ENCODE data around the gene PDLIM4.

PDLIM4 gene

GRCh38 chr5:132309679-132310078, 52.2 kb downstream of the PDLIM4 start:
- DNase-seq = no peak
- Mint-ChIP-seq H3K36me3 (ENCODE audit: low read depth) (peaks cover 4% of the 10 kb centered on the region), H3K27ac (no peak overlapping the region), H3K4me3 (no peak overlapping the region), H3K9me3 (peaks cover 7% of the 10 kb centered on the region), H3K4me1 (no peaks in the 10 kb centered on the region), H3K27me3 (no peaks in the 10 kb centered on the region)
- ATAC-seq = no peak

GRCh38 chr5:132310141-132310834, 52.8 kb downstream of the PDLIM4 start:
- Mint-ChIP-seq H3K4me3 (no peak overlapping the region), H3K9me3 (peaks cover 2% of the 10 kb centered on the region), H3K4me1 (no peaks in the 10 kb centered on the region), H3K36me3 (ENCODE audit: low read depth) (peaks cover 1% of the 10 kb centered on the region), H3K27me3 (no peaks in the 10 kb centered on the region), H3K27ac (no peak overlapping the region)
- DNase-seq (no peak), ATAC-seq (no peak)

GRCh38 chr5:132313366-132313765, 55.9 kb downstream of the PDLIM4 start:
- DNase-seq (no peak), ATAC-seq (no peak)
- no peaks in the 10 kb centered on the region for H3K9me3 Mint-ChIP-seq
- no peaks in the 10 kb centered on the region for H3K36me3 Mint-ChIP-seq (ENCODE audit: low read depth)
- no peaks in the 10 kb centered on the region for H3K27me3 Mint-ChIP-seq
- no peaks in the 10 kb centered on the region for H3K4me1 Mint-ChIP-seq
- no peak overlapping the region for H3K4me3 Mint-ChIP-seq
- H3K27ac Mint-ChIP-seq = no peak overlapping the region

- ATAC-seq = no peak
- H3K9me3 Mint-ChIP-seq = no peaks in the 10 kb centered on the region
- H3K4me1 Mint-ChIP-seq = no peaks in the 10 kb centered on the region
- H3K27me3 Mint-ChIP-seq = no peaks in the 10 kb centered on the region
- no peak for DNase-seq
- no peak overlapping the region for H3K4me3 Mint-ChIP-seq
- no peak overlapping the region for H3K27ac Mint-ChIP-seq
- no peaks in the 10 kb centered on the region for H3K36me3 Mint-ChIP-seq (ENCODE audit: low read depth)
Measured at GRCh38 chr5:132313961-132314432, 56.5 kb downstream of the PDLIM4 start.

DNA sequence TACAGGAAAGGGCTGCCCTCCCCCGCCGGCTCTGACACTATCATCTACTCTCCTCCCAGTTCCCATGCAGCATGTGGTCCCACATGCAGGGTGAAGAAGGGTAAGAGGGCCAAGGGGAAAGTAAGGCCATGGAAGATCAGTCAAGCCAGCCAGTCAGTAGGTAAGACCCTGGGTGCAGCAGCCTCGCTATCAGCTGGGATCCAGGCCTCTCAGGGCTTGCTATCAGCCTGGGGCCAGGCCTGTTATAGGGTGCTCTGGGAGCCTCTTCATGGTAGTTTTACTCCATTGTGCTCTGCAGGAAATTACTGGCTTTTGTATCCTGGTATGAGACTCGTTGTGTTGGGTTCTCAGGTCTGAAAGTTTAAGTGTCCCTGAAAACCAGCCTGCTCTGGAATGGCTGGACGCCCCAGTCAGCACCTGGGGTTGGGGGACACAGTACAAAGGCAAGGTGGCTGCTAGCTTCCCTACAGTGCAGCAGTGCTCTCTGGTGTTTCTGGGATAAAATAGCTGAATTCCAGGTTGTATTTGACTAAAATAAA, 58.1 kb downstream of the PDLIM4 start:
- Mint-ChIP-seq H3K4me1 (no peaks in the 10 kb centered on the region), H3K4me3 (no peak overlapping the region), H3K27ac (no peak overlapping the region), H3K9me3 (no peaks in the 10 kb centered on the region), H3K27me3 (no peaks in the 10 kb centered on the region), H3K36me3 (ENCODE audit: low read depth) (no peaks in the 10 kb centered on the region)
- no peak for ATAC-seq
- no peak for DNase-seq

DNA sequence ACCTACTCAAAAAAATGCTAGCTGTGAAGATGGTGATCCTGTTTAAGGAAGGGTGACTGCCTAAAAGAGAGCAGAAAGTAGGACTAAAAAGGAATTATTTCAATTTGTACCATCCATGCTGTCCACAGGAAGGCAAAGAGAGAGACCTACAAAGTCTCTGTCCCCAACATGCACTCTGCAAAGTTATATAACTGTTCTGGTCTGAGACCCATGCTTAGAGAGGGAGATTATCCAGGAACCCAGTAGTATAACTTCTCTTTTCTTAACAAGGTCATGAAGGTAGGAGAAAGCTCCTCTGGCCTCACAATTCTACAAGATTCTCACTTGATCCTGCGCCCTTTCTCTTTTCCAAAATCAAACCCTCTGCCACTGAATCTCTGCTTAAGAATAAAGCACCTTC, 62.5 kb downstream of the PDLIM4 start:
- H3K4me3 Mint-ChIP-seq = no peak overlapping the region
- H3K27ac Mint-ChIP-seq = no peak overlapping the region
- no peaks in the 10 kb centered on the region for H3K36me3 Mint-ChIP-seq (ENCODE audit: low read depth)
- H3K4me1 Mint-ChIP-seq = no peaks in the 10 kb centered on the region
- DNase-seq = no peak
- no peaks in the 10 kb centered on the region for H3K27me3 Mint-ChIP-seq
- no peaks in the 10 kb centered on the region for H3K9me3 Mint-ChIP-seq
- ATAC-seq = no peak

- H3K36me3 Mint-ChIP-seq (ENCODE audit: low read depth) = no peaks in the 10 kb centered on the region
- no peaks in the 10 kb centered on the region for H3K27me3 Mint-ChIP-seq
- no peak overlapping the region for H3K4me3 Mint-ChIP-seq
- no peaks in the 10 kb centered on the region for H3K4me1 Mint-ChIP-seq
- H3K9me3 Mint-ChIP-seq = no peaks in the 10 kb centered on the region
- H3K27ac Mint-ChIP-seq = no peak overlapping the region
- DNase-seq (no peak), ATAC-seq (no peak)
Measured at GRCh38 chr5:132321109-132321721, 63.7 kb downstream of the PDLIM4 start.

DNA sequence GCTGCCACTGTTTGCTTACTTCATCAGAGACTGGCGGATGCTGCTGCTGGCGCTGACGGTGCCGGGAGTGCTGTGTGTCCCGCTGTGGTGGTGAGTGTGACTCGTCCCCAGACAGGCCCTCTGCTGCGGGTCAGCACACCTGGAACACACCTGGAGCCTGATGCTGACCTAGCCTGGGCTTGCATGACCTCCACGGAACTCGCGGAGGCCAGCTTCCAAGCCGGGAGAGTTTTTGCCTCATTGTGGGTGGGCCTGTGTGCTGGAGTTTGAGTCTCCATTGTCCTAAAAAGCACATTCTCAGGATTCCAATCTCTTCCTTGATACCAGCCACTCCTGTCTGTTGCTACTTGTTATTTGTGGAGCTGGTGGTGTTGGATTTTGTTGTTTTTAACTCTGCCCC, 64.8 kb downstream of the PDLIM4 start:
- H3K27me3 Mint-ChIP-seq = no peaks in the 10 kb centered on the region
- H3K4me1 Mint-ChIP-seq = no peaks in the 10 kb centered on the region
- H3K36me3 Mint-ChIP-seq (ENCODE audit: low read depth) = no peaks in the 10 kb centered on the region
- DNase-seq (no peak), ATAC-seq (no peak)
- no peak overlapping the region for H3K4me3 Mint-ChIP-seq
- no peak overlapping the region for H3K27ac Mint-ChIP-seq
- no peaks in the 10 kb centered on the region for H3K9me3 Mint-ChIP-seq
